H1 (cell line): ENCODE measurements around the gene SCP2. TPM values are rescaled to one million over a fixed set of nuclear protein-coding genes. Genes with fewer than 3 reads are reported as not detected.

ENCODE experiments used
- CTCF ChIA-PET: fragments of 300-600 bp; sonication (Branson Sonifier 250); formaldehyde crosslinking; loops from one replicate; lab custom pipeline; 2021; ENCODE audit not compliant: partially characterized antibody; lab: Charles Lee
- POLR2A ChIA-PET: fragments of 300-600 bp; sonication (Branson Sonifier 250); formaldehyde crosslinking; loops from one replicate; lab custom pipeline; 2021; ENCODE audit warnings: inconsistent platforms; ENCODE audit not compliant: partially characterized antibody; lab: Charles Lee
- DNase-seq, 2 experiments: peaks; one replicate each; pipeline versions ENCODE4 v3.0.0 to v3.0.0-alpha.2; 2010 to 2022; ENCODE audit warnings: low spot score in 2 of 2, low read depth in 1 of 2, mixed read lengths in 1 of 2
- FAIRE-seq: peaks from 2 replicates; lab custom pipeline; 2011; peaks lifted over from hg19 to GRCh38; lab: Jason Lieb, UNC
- H2AFZ ChIP-seq: 2 replicates; pipeline ENCODE4 v1.8.1; 2012; ENCODE audit warnings: low read length, inconsistent platforms
- H2AK5ac ChIP-seq: 2 replicates; pipeline ENCODE4 v1.6.1; 2013; ENCODE audit warnings: low read depth, low read length
- H2BK120ac ChIP-seq: replicated peaks from 2 replicates; pipeline ENCODE3; 2013; ENCODE audit warnings: low read depth, low read length, inconsistent platforms
- H2BK12ac ChIP-seq: 2 replicates; pipeline ENCODE4 v1.6.1; 2013; ENCODE audit warnings: low read depth, low read length
- H2BK15ac ChIP-seq: 2 replicates; pipeline ENCODE4 v1.6.1; 2013; ENCODE audit warnings: low read length
- H2BK20ac ChIP-seq: 2 replicates; pipeline ENCODE4 v1.6.1; 2013; ENCODE audit warnings: low read length
- H2BK5ac ChIP-seq: 2 replicates; pipeline ENCODE4 v1.6.1; 2013; ENCODE audit warnings: low read depth, low read length
- H3K14ac ChIP-seq: 2 replicates; pipeline ENCODE4 v1.6.1; 2013; ENCODE audit warnings: inconsistent platforms; ENCODE audit not compliant: insufficient read length
- H3K18ac ChIP-seq: 2 replicates; pipeline ENCODE4 v1.6.1; 2013; ENCODE audit warnings: low read length; ENCODE audit errors: extremely low read depth
- H3K23ac ChIP-seq: 2 replicates; pipeline ENCODE4 v1.6.1; 2013; ENCODE audit warnings: inconsistent platforms; ENCODE audit not compliant: insufficient read length
- H3K23me2 ChIP-seq: 2 replicates; pipeline ENCODE4 v1.6.1; 2013; ENCODE audit warnings: low read depth, low read length
- H3K27ac ChIP-seq: 2 replicates; pipeline ENCODE4 v1.6.1; 2011; ENCODE audit warnings: low read depth, low read length, inconsistent platforms
- H3K27me3 ChIP-seq, 4 experiments: replicated peaks in 1 of 4; 1 replicate in 1 of 4; 2 replicates in 3 of 4; pipeline versions ENCODE4 v1.6.1 to v1.8.1; 2011 to 2013; ENCODE audit warnings: low read length in 3 of 4, mild to moderate bottlenecking in 3 of 4, inconsistent platforms in 2 of 4, mixed read lengths in 2 of 4, moderate library complexity in 1 of 4; ENCODE audit not compliant: control insufficient read depth in 3 of 4, insufficient read depth in 3 of 4; ENCODE audit errors: extremely low read depth in 1 of 4
- H3K36me3 ChIP-seq, 4 experiments: 2 replicates each; pipeline versions ENCODE4 v1.6.1 to v1.8.1; 2011 to 2013; ENCODE audit warnings: mild to moderate bottlenecking in 4 of 4, low read length in 3 of 4, moderate library complexity in 2 of 4, control low read depth in 1 of 4, inconsistent platforms in 1 of 4; ENCODE audit not compliant: insufficient read depth in 4 of 4, control insufficient read depth in 2 of 4
- H3K4ac ChIP-seq: replicated peaks from 2 replicates; pipeline ENCODE3; 2013; ENCODE audit warnings: low read length, low read depth, mixed read lengths, inconsistent platforms; ENCODE audit not compliant: insufficient read length
- H3K4me1 ChIP-seq, 4 experiments: replicated peaks in 1 of 4; 1 replicate in 1 of 4; 2 replicates in 3 of 4; pipeline versions ENCODE4 v1.6.1 to v1.8.1; 2011 to 2013; ENCODE audit warnings: low read length in 3 of 4, inconsistent platforms in 2 of 4, mixed read lengths in 1 of 4; ENCODE audit not compliant: insufficient read depth in 4 of 4, control insufficient read depth in 3 of 4
- H3K4me2 ChIP-seq, 2 experiments: 2 replicates each; pipeline versions ENCODE4 v1.6.1 to v1.8.1; 2011 to 2013; ENCODE audit warnings: low read depth in 2 of 2, low read length in 2 of 2, control low read depth in 1 of 2, inconsistent platforms in 1 of 2, mild to moderate bottlenecking in 1 of 2; ENCODE audit not compliant: insufficient read depth in 1 of 2
- H3K4me3 ChIP-seq, 4 experiments: fragments of 200-600, 300-600 bp in 1 of 4; sonication (generic), shearing (Covaris generic), sonication (Bioruptor Twin) in 1 of 4; 2 replicates each; pipeline versions ENCODE4 v1.5.1 to v1.8.1; 2011 to 2016; ENCODE audit warnings: low read length in 4 of 4, low read depth in 3 of 4, control low read depth in 2 of 4, inconsistent platforms in 2 of 4, mild to moderate bottlenecking in 2 of 4, mixed read lengths in 1 of 4, moderate library complexity in 1 of 4; ENCODE audit not compliant: insufficient read depth in 2 of 4; ENCODE audit errors: extremely low read depth in 1 of 4
- H3K56ac ChIP-seq: replicated peaks from 2 replicates; pipeline ENCODE3; 2013; ENCODE audit warnings: low read depth, mild to moderate bottlenecking, mixed read lengths, low read length, inconsistent platforms; ENCODE audit not compliant: insufficient read length
- H3K79me1 ChIP-seq: 2 replicates; pipeline ENCODE4 v1.6.1; 2013; ENCODE audit warnings: low read depth, low read length, control low read depth
- H3K79me2 ChIP-seq, 2 experiments: 2 replicates each; pipeline versions ENCODE4 v1.6.1 to v1.8.1; 2012 to 2013; ENCODE audit warnings: low read length in 2 of 2, mild to moderate bottlenecking in 2 of 2, inconsistent platforms in 1 of 2; ENCODE audit not compliant: insufficient read depth in 2 of 2, control insufficient read depth in 1 of 2
- H3K9ac ChIP-seq, 4 experiments: replicated peaks in 1 of 4; 1 replicate in 1 of 4; 2 replicates in 3 of 4; pipeline versions ENCODE4 v1.6.1 to v1.8.1; 2011 to 2013; ENCODE audit warnings: low read depth in 3 of 4, low read length in 3 of 4, control low read depth in 2 of 4, mild to moderate bottlenecking in 2 of 4, moderate library complexity in 2 of 4, inconsistent platforms in 1 of 4; ENCODE audit errors: extremely low read depth in 1 of 4
- H3K9me3 ChIP-seq, 2 experiments: 2 replicates each; pipeline versions ENCODE4 v1.6.1 to v1.8.1; 2012 to 2013; ENCODE audit warnings: mild to moderate bottlenecking in 2 of 2, moderate library complexity in 2 of 2, control low read depth in 1 of 2, inconsistent platforms in 1 of 2, low read depth in 1 of 2, low read length in 1 of 2, mixed read lengths in 1 of 2; ENCODE audit not compliant: insufficient read depth in 2 of 2
- H4K20me1 ChIP-seq, 2 experiments: replicated peaks in 1 of 2; 2 replicates each; pipeline versions ENCODE3 to v1.8.1; 2011 to 2013; ENCODE audit warnings: inconsistent platforms in 2 of 2, low read length in 2 of 2, mild to moderate bottlenecking in 1 of 2; ENCODE audit not compliant: insufficient read depth in 2 of 2, control insufficient read depth in 1 of 2
- H4K5ac ChIP-seq: 2 replicates; pipeline ENCODE4 v1.6.1; 2013; ENCODE audit warnings: low read length, low read depth, mixed read lengths, inconsistent platforms; ENCODE audit not compliant: insufficient read length
- H4K8ac ChIP-seq: 2 replicates; pipeline ENCODE4 v1.8.0; 2013; ENCODE audit warnings: mild to moderate bottlenecking, moderate library complexity, low read length, inconsistent platforms; ENCODE audit not compliant: insufficient read depth; ENCODE audit errors: extremely low read depth
- H4K91ac ChIP-seq: replicated peaks from 2 replicates; pipeline ENCODE3; 2013; ENCODE audit warnings: low read length, mixed read lengths, inconsistent platforms; ENCODE audit not compliant: insufficient read length
- ATF3 ChIP-seq: IDR thresholded peaks from 2 replicates; pipeline ENCODE4 v1.6.1; 2011; ENCODE audit warnings: low read depth, mild to moderate bottlenecking, low read length; ENCODE audit not compliant: insufficient read depth
- CHD1 ChIP-seq: IDR thresholded peaks from 2 replicates; pipeline ENCODE4 v1.6.1; 2012; ENCODE audit warnings: low read depth, low read length, improper control_type of control experiment
- GABPA ChIP-seq: IDR thresholded peaks from 2 replicates; pipeline ENCODE4 v1.6.1; 2011; ENCODE audit warnings: mild to moderate bottlenecking, low read length, moderate library complexity, borderline replicate concordance; ENCODE audit not compliant: insufficient read depth
- HDAC6 ChIP-seq: IDR thresholded peaks from one replicate; pipeline ENCODE4 v1.7.1; 2012; ENCODE audit warnings: low read depth, mild to moderate bottlenecking, inconsistent platforms, low read length, moderate library complexity
- KDM1A ChIP-seq: fragments of 200-600, 300-600 bp; sonication (generic); IDR thresholded peaks from 2 replicates; pipeline ENCODE4 v1.7.1; 2016; ENCODE audit warnings: mild to moderate bottlenecking, low read length, borderline replicate concordance
- SIRT6 ChIP-seq: IDR thresholded peaks from one replicate; pipeline ENCODE4 v1.7.1; 2012; ENCODE audit warnings: low read length, inconsistent platforms
- SP2 ChIP-seq: IDR thresholded peaks from 2 replicates; pipeline ENCODE4 v1.6.1; 2012; ENCODE audit warnings: mild to moderate bottlenecking, low read length, inconsistent platforms
- SRF ChIP-seq: IDR thresholded peaks from 2 replicates; pipeline ENCODE4 v1.6.1; 2011; ENCODE audit warnings: mild to moderate bottlenecking, low read depth, low read length, moderate library complexity
- ZNF274 ChIP-seq: IDR thresholded peaks from 2 replicates; pipeline ENCODE4 v1.7.0; 2012; ENCODE audit warnings: low read length, borderline replicate concordance; ENCODE audit errors: extremely low read depth
- WGBS, 2 experiments: shearing (Covaris generic) in 1 of 2; methylation state at CpG; one replicate each; pipeline versions ENCODE4 v1.1.6 to v1.1.7; 2013 to 2015; ENCODE audit warnings: low lambda C conversion rate in 2 of 2, mixed read lengths in 2 of 2, inconsistent platforms in 1 of 2, low coverage in 1 of 2, missing lambda C conversion rate in 1 of 2; ENCODE audit not compliant: insufficient replicate concordance in 2 of 2, insufficient coverage in 1 of 2, insufficient read length in 1 of 2; ENCODE audit errors: extremely low coverage in 1 of 2, missing lambda C conversion rate in 1 of 2; 5-methylcytosine and 5-hydroxymethylcytosine counted together
- polyA plus RNA-seq, 7 experiments: library from polyadenylated mRNA; depleted of rRNA in 3 of 7; stranded (reverse) in 5 of 7; unstranded in 2 of 7; fragments of >200 nt in 5 of 7; fragments of 200-250 nt in 2 of 7; gene quantifications; 1 replicate in 5 of 7; 2 replicates in 1 of 7; 4 replicates in 1 of 7; pipeline versions ENCODE4 v1.2.1 to v1.2.3, GENCODE V29; 2011 to 2013; ENCODE audit warnings: missing spikeins in 2 of 7, mixed read lengths in 2 of 7
- total RNA-seq: library from RNA; stranded (reverse); fragmentation: NEBNext Ultra II Directional; extraction: Animal tissue kit (Norgen Biotek cat#: 25700); gene quantifications from 2 replicates; pipeline ENCODE4 v1.2.1, GENCODE V29; 2021
- TF ChIP-seq, protein P1 (sequence below): IDR thresholded peaks from 2 replicates; pipeline ENCODE4 v1.6.1; 2011; ENCODE audit warnings: low read length, improper control_type of control experiment

Gene SCP2
- total and polyA plus RNA-seq, 2 of the 8 experiments (the other 6 are each of a cell fraction or from before 2014, with no cell fraction given) = 20.9 to 54.3 TPM

GRCh38 chr1:53076721-53077598, 149.9 kb downstream of the SCP2 start:
- Histone ChIP-seq H3K4me1 (peaks cover 0 to 9% (median 5%) of the 10 kb centered on the region in 4 experiments; a peak in 5 of 7 replicates), H3K79me1 (no peaks in the 10 kb centered on the region), H3K79me2 (no peaks in the 10 kb centered on the region), H2AFZ (no peak overlapping the region), H2BK120ac (no peak overlapping the region), H4K8ac (no peak overlapping the region), H3K18ac (no peak overlapping the region), H4K20me1 (no peaks in the 10 kb centered on the region), H3K27me3 (no peaks in the 10 kb centered on the region; a peak in 1 of 7 replicates), H2BK15ac (no peak overlapping the region), H2AK5ac (no peak overlapping the region), H3K4ac (no peak overlapping the region), H3K4me2 (no peak overlapping the region), H3K9ac (no peak overlapping the region), H4K91ac (no peak overlapping the region), H4K5ac (no peak overlapping the region), H3K4me3 (no peak overlapping the region), H3K14ac (no peak overlapping the region), H3K36me3 (no peaks in the 10 kb centered on the region), H3K23ac (no peak overlapping the region), H2BK5ac (no peak overlapping the region), H3K27ac (no peak overlapping the region), H3K9me3 (no peaks in the 10 kb centered on the region), H3K56ac (no peak overlapping the region), H2BK20ac (no peak overlapping the region), H2BK12ac (no peak overlapping the region), H3K23me2 (peaks cover 2% of the 10 kb centered on the region; the same call in 1 of the 2 replicates)
- 91% methylated on average over 19 of the region's 19 CpGs; no CpG with 5 or more reads in 1 of the 2 experiments for WGBS, 2 experiments
- POLR2A ChIA-PET = interaction anchor here (1.1 to 1.3 kb wide), 4 partner anchors 9 to 17 kb away, joined by 3 to 4 read pairs (median 3); no protein-coding TSS in a partner anchor
- CTCF ChIA-PET = interaction anchor here (0.7 to 5.9 kb wide), 3 partner anchors 11 to 105 kb away, joined by 3 to 23 read pairs (median 11); no protein-coding TSS in a partner anchor
- no peak for FAIRE-seq
- DNase-seq = no peak
- TF ChIP-seq SIRT6 (no peak), ZNF274 (no peak), CHD1 (no peak), KDM1A (no peak), ATF3 (no peak), SP2 (no peak), SRF (no peak), HDAC6 (no peak), GABPA (no peak)
- TF ChIP-seq, protein P1, sequence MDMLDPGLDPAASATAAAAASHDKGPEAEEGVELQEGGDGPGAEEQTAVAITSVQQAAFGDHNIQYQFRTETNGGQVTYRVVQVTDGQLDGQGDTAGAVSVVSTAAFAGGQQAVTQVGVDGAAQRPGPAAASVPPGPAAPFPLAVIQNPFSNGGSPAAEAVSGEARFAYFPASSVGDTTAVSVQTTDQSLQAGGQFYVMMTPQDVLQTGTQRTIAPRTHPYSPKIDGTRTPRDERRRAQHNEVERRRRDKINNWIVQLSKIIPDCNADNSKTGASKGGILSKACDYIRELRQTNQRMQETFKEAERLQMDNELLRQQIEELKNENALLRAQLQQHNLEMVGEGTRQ = no peak
